Activated naive CD4-positive, alpha-beta T cell treated with anti-CD3 and anti-CD28 coated beads for 36 hours (primary cell): Measurements from ENCODE around the gene LONRF2. TPM values are rescaled to one million over a fixed set of nuclear protein-coding genes. Genes with fewer than 3 reads are reported as not detected.

Source experiments
- total RNA-seq, 2 experiments: library from RNA; stranded (reverse); gene quantifications; one replicate each; pipeline ENCODE4 v1.2.3, GENCODE V29; 2021

Gene LONRF2
- total RNA-seq, 2 experiments from 2014 or later: not detected

Other genes starting within 250 kb of the LONRF2 start
- gene AFF3, start 179.9 kb downstream of the LONRF2 start, total RNA-seq: 1 to 10 TPM; 1.5 to 2.1 TPM
- gene CHST10, start 95.2 kb upstream of the LONRF2 start, total RNA-seq: 1 to 10 TPM; 3.3 to 4.5 TPM
- not detected for gene NMS, start 148.0 kb upstream of the LONRF2 start, total RNA-seq
- 10 to 100 TPM; 42.2 to 42.8 TPM for gene PDCL3, start 240.5 kb upstream of the LONRF2 start, total RNA-seq